NCI-H2029 treated with DMSO at 0.1 percent for 48 hours (cell line): ENCODE measurements around the gene CFC1.
"Not testable (repeated sequence)": the region's sequence is repeated elsewhere in the genome, so short reads cannot be mapped to it uniquely, and the experiment has no call there.

Experiments used
- DNase-seq: peaks from one replicate; lab custom pipeline; 2025; lab: John Stamatoyannopoulos, UW

Gene CFC1

DNA sequence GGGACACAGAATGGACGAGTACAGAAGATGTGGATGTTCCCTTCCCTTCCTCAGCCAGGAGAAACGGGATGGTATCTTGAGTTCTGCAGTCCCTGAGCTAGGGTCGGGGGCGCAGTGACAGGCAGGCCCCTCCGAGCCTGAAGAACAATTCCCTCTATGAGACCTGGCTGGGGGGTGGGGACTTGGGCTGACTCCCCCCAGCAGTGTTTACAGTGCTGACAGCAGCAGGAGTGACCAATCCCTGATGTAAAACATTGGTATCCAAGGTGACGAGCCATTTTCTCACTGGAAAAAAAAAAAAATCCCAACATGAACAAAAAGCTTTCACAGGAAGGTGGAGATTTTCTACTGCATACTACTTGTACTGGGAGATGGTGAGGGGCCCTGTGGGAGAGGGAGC, at the start of gene CFC1:
TSS of gene CFC1 (minus strand) at position 183 of the 400 bp plus-strand sequence. CDS start 288 bp downstream, outside the sequence.
- not testable (repeated sequence) for DNase-seq

DNA sequence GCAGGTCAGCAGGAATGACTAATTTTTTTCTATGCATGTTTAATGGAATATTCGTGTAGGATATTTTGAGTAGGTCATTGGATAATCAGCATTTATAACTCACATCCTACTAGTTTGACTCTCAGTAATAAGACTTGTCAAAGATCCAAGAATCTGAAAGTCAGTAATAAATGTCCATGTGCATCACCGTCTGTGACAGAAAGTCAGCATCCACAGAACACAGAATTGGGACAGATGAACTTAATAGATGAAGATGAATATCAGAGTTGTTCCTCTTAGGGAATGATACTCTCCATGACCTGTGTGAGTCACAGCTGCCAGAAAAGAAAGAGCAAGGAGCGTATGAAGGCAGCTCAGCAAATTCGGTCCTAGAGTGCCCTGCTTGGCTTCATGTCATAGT, 42.3 kb upstream of the CFC1 start:
- DNase-seq: not testable (repeated sequence)

DNA sequence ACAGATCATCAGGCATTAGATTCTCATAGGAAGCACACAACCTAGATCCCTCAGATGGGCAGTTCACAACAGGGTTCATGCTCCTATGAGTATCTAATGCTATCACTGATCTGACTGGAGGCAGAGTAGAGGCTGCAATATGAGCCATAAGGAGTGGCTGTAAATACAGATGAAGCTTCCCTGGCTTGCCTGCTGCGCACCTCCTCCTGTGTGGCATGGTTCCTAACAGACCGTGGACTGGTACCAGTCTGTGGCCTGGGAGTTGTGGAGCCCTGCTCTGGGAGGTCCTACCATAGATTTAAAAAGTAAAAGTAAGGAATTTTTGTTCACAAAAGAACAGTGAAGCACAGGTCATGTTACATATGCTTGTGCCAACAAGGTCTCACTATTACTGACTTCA, 39.6 kb upstream of the CFC1 start:
- not testable (repeated sequence) for DNase-seq

DNA sequence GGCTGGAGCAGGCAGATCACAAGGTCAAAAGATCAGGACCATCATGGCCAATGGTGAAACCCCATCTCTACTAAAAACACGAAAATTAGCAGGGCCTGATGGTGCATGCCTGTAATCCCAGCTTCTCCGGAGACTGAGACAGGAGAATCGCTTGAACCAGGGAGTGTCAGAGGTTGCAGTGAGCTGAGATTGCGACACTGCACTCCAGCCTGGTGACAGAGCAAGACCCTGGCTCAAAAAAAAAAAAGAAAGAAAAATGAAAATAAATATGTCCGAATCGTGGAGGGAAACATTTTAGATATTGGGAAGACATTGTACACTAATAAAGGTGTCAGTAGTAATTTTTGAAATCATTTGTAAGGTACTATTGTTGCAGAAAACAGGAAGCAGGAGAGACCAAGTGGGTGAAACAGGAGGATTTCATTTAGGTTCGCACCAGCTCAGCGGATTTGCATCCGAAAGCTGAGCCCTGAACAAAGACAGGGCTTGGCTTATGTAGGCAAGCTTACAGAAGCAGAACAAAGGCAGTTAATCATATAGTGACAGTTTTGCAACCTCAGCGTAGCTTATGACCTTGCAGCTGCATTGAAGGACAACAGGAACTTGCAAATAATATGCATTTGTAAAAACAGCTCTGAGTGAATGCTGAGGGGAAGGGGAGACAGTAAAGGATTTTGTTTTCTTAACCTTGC, 29.6 kb upstream of the CFC1 start:
- DNase-seq: not testable (repeated sequence)

DNA sequence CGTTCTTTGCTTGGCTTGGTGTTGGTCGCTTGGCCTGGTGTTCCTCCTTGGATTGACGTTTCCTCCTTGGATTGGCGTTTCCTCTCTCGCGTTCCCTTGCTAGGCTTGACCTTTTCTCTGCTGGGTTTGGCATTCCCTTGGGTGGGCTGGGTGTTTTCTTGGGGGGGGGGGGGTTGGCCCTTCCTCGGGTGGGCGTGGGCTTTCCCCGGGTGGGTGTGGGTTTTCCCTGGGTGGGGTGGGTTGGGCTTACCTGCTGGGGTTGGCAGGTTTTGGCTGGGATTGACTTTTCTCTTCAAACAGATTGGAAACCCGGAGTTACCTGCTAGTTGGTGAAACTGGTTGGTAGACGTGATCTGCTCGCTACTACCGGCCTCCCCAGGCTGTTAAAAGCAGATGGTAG, 11.8 kb upstream of the CFC1 start, which contains the start of gene POTEJ:
TSS of gene POTEJ (plus strand) at position 301 of the 400 bp plus-strand sequence. CDS start at position 394, 93 bp downstream.
- DNase-seq: not testable (repeated sequence)

DNA sequence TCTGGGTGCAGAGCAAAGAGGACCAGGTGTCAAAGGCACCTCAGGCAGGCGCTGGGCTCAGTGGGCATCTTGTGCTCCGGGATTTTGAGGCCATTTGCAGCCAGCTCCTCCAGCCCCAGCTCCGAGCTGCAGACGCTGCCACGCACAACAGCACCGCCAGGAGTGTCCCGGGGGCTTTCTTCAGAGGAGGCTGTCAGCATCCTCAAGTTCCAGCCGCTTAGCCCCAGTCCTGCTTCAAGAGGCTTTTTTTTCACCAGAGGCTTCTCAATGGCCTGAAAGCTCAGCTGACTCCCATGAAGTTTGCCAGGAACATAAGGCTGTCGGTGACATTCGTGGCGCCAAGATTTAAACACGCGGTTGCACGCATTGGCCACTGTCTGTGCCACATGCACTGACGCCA, 11.1 kb upstream of the CFC1 start:
- not testable (repeated sequence) for DNase-seq

DNA sequence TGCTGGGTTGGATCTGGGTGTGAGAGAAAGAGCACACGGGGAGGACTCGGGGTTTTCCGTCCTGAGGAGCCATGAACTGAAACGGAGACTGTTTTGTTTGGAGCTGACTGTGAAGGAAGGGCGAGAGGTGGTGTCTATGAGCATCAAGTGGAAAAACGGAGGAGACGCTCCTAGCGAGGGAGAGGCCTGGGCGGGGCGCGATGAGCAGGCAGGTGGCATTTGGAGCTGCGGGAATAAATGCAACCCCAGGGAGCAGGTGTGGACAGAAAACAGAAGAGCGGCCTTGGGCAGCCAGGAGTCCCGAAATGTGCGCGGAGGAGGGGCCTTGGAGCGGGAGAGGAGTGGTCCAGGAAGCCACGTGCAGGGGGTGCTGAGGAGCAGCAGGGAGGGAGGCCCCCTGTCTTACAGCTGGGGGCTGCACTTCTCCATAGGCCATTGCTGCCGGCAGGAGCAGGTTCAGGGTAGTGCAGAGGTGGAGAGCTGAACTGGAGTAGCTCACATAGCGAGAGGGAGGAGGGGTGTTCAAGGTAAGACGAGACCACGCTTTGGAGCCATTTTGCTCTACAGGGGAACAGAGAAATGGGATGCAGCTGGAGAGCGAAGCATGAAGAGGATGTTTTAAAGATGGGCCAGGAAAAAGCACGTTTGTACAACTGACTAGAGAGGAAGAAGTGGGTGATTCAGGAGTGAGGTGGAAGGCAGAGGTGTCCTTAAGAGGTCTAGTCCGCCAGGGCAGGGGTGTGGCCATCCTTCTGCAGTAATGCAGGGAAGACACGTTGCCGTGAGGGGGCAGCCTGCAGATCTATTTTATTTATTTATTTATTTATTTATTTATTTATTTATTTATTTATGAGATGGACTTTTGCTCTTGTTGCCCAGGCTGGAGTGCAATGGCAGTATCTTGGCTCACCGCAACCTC, 9.9 kb upstream of the CFC1 start:
- DNase-seq: not testable (repeated sequence)

DNA sequence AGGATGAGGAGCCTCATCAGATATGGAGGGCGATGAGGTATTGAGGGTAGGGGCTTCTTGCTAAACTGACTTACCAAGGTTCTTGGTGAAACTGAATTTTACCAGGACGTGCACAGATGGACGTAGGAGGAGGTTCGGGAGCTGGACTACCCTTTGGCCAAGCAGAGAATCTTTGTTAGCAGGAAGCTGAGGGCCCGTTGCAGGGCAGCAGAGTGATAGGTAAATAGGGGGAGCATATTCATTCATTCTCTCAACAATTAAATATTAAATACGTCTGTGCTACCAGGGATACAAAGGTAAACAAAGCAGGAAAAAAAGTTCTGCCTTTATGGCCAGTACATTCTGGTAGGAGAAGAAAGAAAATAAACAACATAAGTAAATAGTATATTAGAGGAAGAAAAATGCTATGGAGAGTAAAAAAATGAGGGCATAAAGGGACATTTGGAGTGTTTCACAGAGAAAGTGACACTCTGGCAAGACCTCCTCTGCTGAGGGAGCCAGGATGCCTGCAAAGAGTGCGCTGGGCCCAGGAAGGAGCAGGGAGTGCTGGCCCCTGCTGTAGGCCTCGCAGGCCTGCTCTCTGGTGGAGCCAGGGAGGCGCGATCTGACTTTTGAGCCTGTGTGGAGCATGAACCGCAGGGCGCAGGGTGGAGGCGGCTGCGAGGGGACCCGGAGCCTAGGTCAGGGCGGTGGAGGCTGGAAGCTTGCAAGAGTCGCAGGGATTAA, 9.1 kb upstream of the CFC1 start:
- not testable (repeated sequence) for DNase-seq

DNA sequence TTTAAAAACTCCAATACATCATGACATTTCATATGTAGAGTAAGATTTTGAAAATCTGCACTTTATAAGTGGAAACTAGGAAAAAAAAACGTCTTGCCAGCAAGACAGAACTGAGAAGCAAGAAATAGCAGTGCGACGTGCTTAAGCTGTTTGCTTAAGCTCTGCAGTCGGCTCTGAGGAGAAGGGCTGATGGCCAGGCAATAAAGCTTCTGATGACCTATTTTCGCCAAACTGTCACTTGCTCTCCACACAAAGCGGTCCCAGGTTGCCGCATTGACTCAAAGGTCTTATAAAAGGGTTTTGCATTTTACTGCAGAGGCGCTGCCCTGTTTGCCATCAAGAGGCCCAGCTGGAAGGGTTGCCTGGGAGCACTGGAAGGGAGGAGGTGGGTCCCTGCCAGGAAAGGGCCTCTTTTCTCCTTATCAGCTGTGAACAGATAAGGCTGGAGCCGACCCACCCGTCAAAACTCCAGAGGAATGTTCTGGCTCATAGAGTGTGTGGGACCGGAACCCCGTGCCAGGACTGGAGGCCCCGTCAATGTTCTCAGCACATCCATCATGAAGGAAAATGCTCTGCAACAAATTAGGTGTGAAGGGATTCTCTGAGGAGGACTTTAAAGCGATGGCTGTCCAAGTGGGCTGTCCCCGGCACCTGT, 2.4 kb upstream of the CFC1 start:
- not testable (repeated sequence) for DNase-seq

DNA sequence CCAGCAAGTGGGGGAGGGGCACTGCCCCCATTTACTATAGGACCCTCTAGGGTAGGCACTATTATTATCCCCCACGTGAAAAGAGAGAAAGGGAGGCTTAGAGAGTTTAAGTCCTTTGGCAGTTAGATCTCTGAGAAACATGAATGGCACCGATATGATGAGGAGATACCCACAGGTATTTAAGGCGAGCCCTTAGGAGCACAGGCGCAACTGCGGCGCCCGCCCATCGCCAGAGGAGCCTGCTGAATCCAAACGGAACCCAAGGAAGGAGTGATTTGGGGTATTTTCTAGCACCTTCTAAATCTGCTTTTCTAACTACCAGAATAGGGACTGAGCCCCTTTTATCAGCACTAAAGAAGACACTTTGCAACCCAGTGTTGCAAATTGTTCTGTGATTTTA, 551 bp upstream of the CFC1 start:
- not testable (repeated sequence) for DNase-seq

DNA sequence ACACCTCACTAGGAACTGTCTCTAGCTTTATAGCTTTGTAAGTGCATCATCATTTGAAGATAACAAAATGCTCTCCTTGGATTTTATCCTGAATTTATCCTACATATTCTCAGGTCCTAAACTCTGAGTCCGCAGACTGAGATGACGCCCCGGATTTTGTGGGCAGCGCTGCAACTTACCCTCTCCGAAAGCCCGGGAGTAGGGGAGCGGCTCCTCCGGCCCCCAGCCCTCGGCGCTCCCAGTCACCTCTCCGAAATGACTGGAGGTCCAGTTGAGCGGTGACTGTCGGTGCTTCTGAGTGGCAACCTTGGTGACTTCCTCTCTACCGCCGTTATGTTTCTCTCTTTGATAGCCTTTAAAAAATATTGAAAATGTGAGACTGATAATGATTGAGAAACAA, 912 bp downstream of the CFC1 start:
- DNase-seq: not testable (repeated sequence)

DNA sequence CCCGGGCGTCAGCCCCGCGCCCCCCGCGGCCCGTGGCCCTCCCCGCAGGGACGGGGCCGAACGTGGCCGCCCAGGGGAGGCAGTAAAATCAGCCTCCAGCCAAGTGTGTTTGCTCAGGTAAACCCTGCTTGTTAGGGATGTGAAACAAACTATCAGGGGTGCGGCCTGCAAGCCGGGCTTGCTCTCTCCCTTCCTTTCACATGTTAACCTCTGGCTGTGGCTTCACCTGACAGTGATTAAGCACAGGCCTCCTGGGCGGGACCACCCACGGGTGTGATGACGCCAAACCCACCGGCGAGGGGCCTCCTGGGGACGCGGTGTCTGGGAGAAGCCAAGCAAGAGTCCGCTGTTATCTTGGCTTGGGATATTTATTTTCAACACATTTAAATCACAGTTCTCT, 1.4 kb downstream of the CFC1 start:
- DNase-seq: not testable (repeated sequence)

DNA sequence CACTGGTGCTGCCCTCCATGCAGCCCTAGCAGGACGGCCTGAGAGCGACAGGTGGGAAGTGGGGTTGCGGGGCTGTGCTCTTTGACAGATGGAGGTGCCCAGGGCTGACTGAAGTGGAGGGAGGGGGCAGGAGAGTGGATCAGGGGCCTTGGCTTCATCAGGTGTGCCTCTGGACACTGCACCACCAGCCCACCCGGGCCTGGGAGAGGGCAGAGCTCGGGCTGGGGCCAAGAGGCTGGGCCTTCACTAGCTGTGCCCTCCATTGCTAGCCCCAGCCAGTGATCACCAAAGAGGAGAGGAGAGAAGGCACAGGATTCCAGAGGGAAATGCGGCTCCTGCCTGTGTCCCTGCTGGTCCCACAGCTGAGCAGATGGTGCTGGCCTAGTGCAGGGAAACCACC, 2.6 kb downstream of the CFC1 start:
- DNase-seq: not testable (repeated sequence)

DNA sequence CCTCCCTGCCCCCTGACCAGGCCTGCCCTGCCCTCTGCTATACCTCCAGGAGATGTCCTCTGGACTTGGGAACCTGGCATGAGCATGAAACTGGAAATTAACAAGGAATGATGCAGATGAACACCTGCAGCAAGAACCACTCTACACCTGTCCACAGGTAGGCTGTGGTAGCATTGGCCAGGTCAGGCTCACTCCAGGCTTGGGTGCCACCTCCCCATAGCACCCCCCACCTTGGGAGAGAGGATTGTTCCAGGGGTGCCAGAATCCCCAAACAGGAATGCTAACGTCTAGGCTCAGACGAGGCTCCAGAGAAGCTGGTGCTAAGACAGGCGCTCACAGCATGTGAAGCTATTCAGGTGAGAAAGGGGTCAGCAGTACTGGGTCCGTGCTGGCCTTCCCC, 5.4 kb downstream of the CFC1 start:
- DNase-seq: not testable (repeated sequence)

DNA sequence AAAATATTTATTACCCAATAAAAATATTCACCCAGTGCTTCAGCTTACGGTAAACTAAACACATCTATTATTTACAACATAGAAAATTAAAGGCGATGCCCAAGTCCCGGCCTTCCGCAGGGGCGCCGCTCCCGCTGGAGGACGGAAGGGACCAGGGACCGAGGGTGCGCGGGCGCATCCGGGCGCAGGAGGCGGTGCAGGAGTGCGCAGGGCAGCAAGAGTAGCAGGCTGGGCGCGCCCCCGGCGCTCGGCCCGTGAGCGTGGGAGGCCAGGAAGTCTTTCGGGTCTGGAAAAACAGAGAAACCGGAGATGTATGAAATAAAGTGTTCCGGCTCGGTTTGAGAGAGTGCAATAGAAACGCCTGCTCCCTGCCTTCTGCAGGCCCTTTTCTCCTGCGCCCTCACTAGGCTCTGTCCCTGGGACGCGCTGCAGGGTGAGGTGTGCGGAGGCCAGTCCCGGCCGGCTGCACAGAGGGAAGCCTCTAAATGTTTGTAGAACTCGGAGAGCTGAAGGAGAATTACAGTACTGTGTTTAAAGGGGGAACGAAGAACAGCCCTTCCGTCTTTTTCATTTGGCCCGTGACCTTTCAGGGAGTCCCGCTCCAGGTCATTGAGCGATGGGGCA, 6.5 kb downstream of the CFC1 start:
- not testable (repeated sequence) for DNase-seq

DNA sequence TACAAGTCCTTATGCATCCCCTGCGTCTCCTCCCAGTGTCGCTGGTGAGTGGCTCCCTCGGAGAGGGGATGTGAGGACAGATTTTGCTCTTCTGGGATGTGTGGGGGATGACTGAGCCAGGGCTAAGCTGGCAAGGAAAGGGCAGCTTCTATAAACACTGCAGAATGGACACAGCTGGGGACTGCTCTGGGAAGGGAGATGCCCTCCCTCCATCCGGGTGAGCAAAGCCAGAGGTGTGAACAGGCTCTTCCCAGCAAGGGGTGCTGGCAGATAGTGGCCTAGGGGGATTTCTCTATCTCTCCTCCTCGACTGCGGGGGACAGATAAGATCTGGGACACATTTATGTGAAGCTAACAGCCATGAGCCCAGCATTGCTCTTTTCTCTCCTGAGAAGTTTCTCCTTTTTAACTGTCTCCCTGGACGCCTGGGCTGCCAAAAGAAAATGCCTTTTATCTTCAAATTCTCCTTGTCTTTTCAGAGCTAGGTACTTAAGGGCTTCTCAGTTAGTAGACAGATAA, 8.5 kb downstream of the CFC1 start:
- DNase-seq: not testable (repeated sequence)

DNA sequence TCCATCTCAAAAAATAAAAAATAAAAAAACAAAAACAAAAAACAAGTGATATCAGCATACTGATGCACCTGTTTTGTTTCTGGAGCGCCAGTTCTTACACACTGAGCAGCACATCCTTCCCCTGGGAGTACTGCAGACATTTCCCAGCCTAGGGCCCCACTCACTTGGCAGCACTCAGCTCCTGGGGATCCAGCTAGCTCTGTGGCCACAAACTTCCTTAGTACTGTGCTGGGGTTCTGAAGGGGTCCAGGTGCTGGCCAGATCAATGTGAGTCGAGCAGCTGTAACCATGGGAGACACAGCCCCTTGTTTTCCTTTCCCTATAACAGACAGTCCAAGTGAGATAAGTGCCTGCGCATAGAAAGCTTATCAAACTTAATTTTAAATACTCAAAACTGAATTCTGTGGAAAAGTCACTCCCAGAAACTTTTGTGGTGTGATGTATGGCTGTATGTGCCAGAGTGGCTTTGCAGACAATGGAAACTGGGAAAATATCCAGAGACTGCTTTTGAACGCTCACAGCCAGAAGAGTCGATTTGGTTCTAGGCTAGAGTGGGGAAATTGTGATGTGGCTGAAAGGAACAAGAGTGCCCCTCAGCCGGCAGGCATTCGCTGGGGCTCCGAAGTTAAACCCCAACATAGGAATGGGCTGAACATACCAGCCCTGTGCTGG, 9.1 kb downstream of the CFC1 start:
- not testable (repeated sequence) for DNase-seq

DNA sequence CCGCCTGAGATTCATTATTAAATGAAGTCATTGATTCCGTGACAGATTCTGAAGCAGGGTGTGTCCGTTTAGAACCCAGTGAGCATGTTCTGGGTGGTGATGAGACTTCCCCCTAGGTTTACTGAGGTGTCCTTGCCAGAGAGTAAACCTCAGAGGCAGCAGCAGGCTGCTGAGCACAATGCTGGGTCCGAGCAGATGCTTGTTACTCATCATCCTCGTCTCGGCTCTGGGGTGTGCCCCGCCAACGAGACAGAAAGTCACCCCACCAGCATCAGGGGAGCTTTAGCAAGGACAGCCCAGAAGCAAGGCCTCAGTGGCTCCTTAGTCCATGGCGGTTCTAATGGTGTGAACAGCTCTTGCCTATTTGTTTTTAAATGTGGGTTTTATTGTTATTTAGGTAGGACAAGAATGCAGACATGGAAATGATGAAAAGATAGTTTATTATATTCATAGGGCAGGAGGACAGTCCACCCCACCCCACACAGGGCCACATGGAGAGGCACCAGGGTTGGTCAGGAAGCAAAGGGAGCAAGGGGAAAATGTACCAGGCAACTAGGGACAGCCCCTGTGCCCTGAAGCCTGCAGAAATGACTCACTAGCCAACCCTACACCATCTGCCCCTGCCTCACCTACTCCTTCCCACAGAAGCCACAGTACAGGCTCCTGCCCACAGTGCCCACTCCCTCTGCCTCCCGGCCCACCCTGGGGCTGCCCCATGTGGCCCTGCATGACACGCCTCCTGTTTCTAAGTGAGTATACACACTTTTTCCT, 10.5 kb downstream of the CFC1 start:
- not testable (repeated sequence) for DNase-seq

DNA sequence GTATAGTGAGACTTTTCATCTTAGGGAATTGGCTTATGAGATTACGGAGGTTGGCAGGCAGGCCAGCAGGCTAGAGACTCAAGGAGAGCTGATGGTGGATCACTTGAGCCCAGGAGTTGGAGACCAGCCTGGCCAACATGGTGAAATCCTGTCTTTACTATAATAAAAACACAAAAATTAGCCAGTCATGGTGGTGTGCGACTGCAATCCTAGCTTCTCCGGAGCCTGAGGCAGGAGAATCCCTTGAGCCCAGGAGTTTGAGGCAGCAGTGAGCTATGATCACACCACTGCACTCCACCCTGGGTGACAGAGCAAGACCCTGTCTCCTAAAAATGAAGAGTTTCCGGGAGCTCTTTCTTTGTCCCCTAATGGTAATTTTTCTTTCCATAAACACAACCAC, 14.6 kb downstream of the CFC1 start:
- DNase-seq: not testable (repeated sequence)

DNA sequence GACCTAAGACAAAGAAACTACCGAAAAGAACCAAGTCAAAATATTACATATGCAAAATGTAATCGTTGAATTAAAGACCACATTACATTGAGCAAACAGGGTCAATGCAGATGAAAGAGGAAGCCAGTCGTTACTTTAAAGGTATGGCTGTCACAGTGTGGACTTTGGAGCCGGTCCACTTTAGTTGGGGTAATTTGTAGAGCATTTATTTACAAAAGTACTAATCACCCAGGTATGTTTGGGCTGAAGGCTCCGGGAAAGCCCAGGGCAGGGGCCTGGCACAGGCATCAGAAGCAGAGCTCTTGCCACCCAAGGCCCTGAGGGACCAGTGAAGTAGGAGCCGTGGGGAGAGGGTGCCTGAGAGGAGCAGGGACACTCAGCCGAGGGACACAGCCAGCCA, 15.8 kb downstream of the CFC1 start:
- not testable (repeated sequence) for DNase-seq
